Sigmoid colon (tissue), 7 donors: Measurements from ENCODE around the gene CD28. TPM values are rescaled to one million over a fixed set of nuclear protein-coding genes. Genes with fewer than 3 reads are reported as not detected.

Experiments
- DNase-seq: peaks from one replicate; pipeline ENCODE4 v3.0.0-alpha.2; 2019
- H3K27ac ChIP-seq, 4 donors: fragments of 200-600 bp; sonication (generic); one replicate each; pipeline ENCODE4 v1.5.1; 2016 to 2019; ENCODE audit warnings: mild to moderate bottlenecking in 1 of 4
- H3K27me3 ChIP-seq, 3 donors: fragments of 200-600 bp; sonication (generic); one replicate each; pipeline ENCODE4 v1.5.1; 2019; ENCODE audit warnings: mild to moderate bottlenecking in 1 of 3
- H3K36me3 ChIP-seq, 4 donors: fragments of 200-600 bp; sonication (generic); one replicate each; pipeline ENCODE4 v1.5.1; 2016 to 2019
- H3K4me1 ChIP-seq, 4 donors: fragments of 200-600 bp; sonication (generic); one replicate each; pipeline ENCODE4 v1.5.1; 2017 to 2019
- H3K4me3 ChIP-seq, 4 donors: fragments of 200-600 bp; sonication (generic); one replicate each; pipeline ENCODE4 v1.5.1; 2017 to 2019; ENCODE audit warnings: mild to moderate bottlenecking in 2 of 4, moderate library complexity in 1 of 4
- H3K9me3 ChIP-seq, 4 donors: fragments of 200-600 bp in 3 of 4; sonication (generic) in 3 of 4; one replicate each; pipeline versions ENCODE4 v1.5.1 to v1.6.1; 2013 to 2019
- EP300 ChIP-seq, 4 donors: sonication (generic); formaldehyde crosslinking; IDR thresholded peaks; one replicate each; pipeline ENCODE4 v1.6.1; 2017; ENCODE audit warnings: antibody characterized with exemption in 4 of 4
- POLR2A ChIP-seq, 2 donors: fragments of 450-650 bp; IDR thresholded peaks; one replicate each; pipeline ENCODE4 v1.6.1; 2016; ENCODE audit warnings: antibody characterized with exemption in 2 of 2, mild to moderate bottlenecking in 2 of 2, moderate library complexity in 2 of 2
- POLR2AphosphoS5 ChIP-seq, 4 donors: sonication (generic); formaldehyde crosslinking; IDR thresholded peaks; one replicate each; pipeline ENCODE4 v1.6.1; 2017; ENCODE audit warnings: antibody characterized with exemption in 4 of 4
- WGBS, 2 donors: extraction: QIAGEN DNeasy Blood & Tissue Kit; methylation state at CpG; one replicate each; pipeline ENCODE4 v1.1.7; 2013; 5-methylcytosine and 5-hydroxymethylcytosine counted together
- intact Hi-C: fragments of 100-400 bp; cut with DNase I; formaldehyde crosslinking; loops from one replicate; pipeline ENCODE4 v1.15.1; 2023
- polyA plus RNA-seq, 3 donors: library from polyadenylated mRNA; stranded (reverse); fragments of 200-250 nt; gene quantifications; one replicate each; pipeline ENCODE4 v1.2.3, GENCODE V29; 2013
- total RNA-seq, 4 donors: library from RNA; depleted of rRNA; stranded (reverse); fragments of >200 nt; gene quantifications; one replicate each; pipeline ENCODE4 v1.1.0, GENCODE V29; 2016
- TF ChIP-seq, protein P1 (sequence below), 4 experiments: fragments of 450-650 bp in 3 of 4; fragments of 200-600 bp in 1 of 4; IDR thresholded peaks; one replicate each; pipeline ENCODE4 v1.5.1; 2016 to 2019; ENCODE audit warnings: antibody characterized with exemption in 4 of 4, mild to moderate bottlenecking in 3 of 4, moderate library complexity in 2 of 4
- donor health status: healthy with polysubstance abuse.
- donor health status: Bipolar disorder and iron deficiency.
- donor health status: healthy.

CD28 gene
- total and polyA plus RNA-seq, 7 donors: under 0.01 to 6.2 (median 1.1) TPM

DNA sequence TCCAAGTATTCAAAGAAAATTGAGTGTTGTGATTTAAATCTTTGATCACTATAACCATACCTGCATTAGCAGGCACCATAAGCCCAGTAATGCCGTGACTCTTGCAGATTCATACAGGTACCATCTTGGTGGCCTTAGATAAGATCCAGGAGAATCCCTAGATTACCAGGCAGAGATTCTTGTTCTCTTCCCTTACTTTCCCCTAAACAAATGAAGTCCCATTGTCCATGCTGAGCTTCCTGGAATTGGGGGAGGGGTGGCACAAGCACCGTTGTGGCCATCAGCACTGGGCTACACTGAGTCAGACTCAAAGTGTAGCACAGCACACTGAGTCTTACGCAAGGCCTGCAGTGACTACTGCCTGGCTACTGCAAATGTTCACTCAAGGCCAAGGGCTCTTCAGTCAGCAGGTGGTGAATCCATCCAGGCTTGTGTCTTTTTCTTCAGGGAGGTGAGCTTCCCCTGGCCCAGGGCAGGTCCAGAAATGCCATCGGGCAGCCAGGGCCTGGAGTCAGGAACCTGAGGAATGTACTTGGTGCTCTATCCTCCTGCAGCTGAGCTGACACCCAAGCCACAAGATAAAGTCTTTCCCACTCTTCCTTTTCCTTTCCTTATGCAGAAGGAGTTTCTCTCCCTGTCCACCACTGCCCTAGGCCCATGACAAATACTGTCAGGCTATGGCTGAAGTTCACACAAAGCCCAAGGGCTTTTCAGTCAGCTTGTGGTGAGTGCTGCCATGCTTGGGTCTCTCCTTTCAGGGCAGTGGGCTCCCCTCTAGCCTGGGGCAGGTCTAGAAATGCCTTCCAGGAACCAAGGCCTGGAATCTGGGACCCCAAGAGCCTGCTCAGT is 52.6 kb downstream of the CD28 start:
- Histone ChIP-seq H3K9me3 (peaks cover 0 to 7% (median 0%) of the 10 kb centered on the region in 4 donors), H3K36me3 (no peaks in the 10 kb centered on the region), H3K27me3 (no peaks in the 10 kb centered on the region), H3K4me1 (no peaks in the 10 kb centered on the region), H3K27ac (no peak overlapping the region), H3K4me3 (no peak overlapping the region)
- intact Hi-C loops: no loop called here
- TF ChIP-seq EP300 (IDR thresholded peaks at IDR 0.05) (no peak), POLR2A (IDR thresholded peaks at IDR 0.05) (no peak), POLR2AphosphoS5 (IDR thresholded peaks at IDR 0.05) (no peak)
- TF ChIP-seq, protein P1, sequence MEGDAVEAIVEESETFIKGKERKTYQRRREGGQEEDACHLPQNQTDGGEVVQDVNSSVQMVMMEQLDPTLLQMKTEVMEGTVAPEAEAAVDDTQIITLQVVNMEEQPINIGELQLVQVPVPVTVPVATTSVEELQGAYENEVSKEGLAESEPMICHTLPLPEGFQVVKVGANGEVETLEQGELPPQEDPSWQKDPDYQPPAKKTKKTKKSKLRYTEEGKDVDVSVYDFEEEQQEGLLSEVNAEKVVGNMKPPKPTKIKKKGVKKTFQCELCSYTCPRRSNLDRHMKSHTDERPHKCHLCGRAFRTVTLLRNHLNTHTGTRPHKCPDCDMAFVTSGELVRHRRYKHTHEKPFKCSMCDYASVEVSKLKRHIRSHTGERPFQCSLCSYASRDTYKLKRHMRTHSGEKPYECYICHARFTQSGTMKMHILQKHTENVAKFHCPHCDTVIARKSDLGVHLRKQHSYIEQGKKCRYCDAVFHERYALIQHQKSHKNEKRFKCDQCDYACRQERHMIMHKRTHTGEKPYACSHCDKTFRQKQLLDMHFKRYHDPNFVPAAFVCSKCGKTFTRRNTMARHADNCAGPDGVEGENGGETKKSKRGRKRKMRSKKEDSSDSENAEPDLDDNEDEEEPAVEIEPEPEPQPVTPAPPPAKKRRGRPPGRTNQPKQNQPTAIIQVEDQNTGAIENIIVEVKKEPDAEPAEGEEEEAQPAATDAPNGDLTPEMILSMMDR (IDR thresholded peaks at IDR 0.05): no peak
- WGBS, 2 donors: 65 to 88% methylated on average over 4 of the region's 4 CpGs
- DNase-seq: no peak

DNA sequence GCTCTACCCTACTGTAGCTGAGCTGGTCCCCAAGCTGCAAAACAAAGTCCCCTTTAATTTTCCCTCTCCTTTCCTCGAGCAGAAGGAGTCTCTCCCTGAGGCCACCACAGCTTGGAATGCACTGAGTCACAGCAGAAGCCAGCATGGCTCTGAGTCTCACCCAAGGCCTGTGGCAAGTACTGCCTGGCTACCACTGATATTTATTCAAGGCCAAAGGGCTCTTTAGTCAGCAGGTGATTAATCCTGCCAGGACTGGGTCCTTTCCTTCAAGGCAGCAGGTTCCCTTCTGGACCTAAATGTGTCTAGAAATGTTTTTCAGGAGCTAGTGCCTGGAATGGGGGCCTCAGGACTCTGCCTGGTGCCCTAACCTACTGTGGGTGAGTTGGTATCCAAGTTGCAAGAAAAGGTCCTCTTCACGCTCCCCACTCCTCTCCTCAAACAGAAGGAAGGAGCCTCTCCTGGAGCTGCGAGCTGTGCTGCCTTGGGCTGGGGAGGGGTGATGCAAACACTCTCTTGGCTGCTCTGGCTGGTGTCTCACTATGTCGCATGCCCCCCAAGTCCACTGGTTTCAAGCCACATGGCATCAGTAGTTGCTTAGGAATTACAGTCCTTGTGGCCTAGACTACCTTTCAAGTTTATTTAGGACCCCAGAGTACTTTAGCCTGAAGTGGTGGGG is 53.4 kb downstream of the CD28 start:
- Histone ChIP-seq H3K36me3 (no peaks in the 10 kb centered on the region), H3K27me3 (no peaks in the 10 kb centered on the region), H3K9me3 (peaks cover 0 to 7% (median 0%) of the 10 kb centered on the region in 4 donors), H3K27ac (no peak overlapping the region), H3K4me1 (no peaks in the 10 kb centered on the region), H3K4me3 (no peak overlapping the region)
- no peak for DNase-seq
- WGBS, 2 donors: 95% methylated on average over 4 of the region's 4 CpGs
- no peak for TF ChIP-seq EP300 (IDR thresholded peaks at IDR 0.05)
- TF ChIP-seq POLR2A (IDR thresholded peaks at IDR 0.05): no peak
- TF ChIP-seq, protein P1 (IDR thresholded peaks at IDR 0.05): no peak
- no peak for TF ChIP-seq POLR2AphosphoS5 (IDR thresholded peaks at IDR 0.05)
- intact Hi-C loops: no loop called here

DNA sequence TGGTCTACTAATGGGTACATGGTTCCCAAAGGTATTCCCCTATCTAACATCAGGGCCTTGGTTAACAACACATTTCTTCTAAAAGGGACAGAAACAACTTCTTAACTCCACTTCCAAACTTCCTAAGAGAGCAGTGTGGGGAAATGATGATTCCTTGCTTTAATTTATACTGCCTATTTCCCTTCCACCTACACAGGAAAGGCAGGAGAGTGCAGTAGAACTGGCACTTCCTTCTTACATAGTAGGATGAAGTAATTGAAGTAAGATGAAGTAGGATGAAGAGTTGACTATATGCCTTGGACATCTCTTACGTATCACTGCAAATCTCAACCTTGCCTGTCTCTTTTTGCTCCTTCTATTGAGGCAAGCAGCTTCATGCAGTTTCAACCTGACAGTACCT is 54.7 kb downstream of the CD28 start:
- Histone ChIP-seq H3K27me3 (no peaks in the 10 kb centered on the region), H3K9me3 (peaks cover 0 to 4% (median 0%) of the 10 kb centered on the region in 4 donors), H3K4me3 (no peak overlapping the region), H3K4me1 (no peaks in the 10 kb centered on the region), H3K27ac (no peak overlapping the region), H3K36me3 (no peaks in the 10 kb centered on the region)
- intact Hi-C loops: no loop called here
- TF ChIP-seq POLR2A (IDR thresholded peaks at IDR 0.05): no peak
- TF ChIP-seq, protein P1 (IDR thresholded peaks at IDR 0.05): no peak
- TF ChIP-seq POLR2AphosphoS5 (IDR thresholded peaks at IDR 0.05): no peak
- no peak for TF ChIP-seq EP300 (IDR thresholded peaks at IDR 0.05)
- DNase-seq: no peak
- WGBS, 2 donors: 97 to 98% methylated on average over 1 of the region's 1 CpG

DNA sequence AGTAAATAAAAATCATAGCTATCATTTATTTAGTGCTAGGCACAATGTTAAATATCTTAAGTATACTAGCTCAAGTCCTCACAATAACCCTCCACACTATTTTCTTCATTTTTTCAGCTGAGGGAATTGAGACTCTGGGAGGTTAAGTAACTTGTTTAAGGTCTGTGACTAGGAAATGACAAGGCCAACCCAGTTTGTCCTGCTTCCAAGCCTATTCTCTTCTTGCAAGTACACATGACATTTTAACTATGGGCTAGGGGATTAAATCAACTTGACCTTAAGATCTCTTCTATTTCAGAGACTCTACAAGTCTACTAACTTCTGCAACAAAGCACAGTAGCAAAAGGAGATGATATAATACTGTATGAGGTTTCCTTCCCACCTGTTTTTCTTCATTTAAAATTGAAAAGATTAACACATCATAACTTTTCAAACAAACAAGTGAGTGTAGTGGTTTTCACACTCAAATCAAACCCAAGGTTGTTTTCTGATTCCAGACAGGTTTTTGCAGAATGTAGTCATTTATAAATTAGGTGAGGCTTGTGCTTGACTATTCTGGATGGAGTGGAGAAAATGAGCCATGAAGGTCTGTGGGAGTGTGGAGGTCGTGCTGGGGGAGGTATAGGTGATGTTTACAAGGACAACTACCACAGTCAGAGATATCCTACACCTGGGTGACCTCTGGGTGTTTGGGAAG is 57.0 kb downstream of the CD28 start:
- TF ChIP-seq, protein P1 (IDR thresholded peaks at IDR 0.05): no peak
- TF ChIP-seq POLR2AphosphoS5 (IDR thresholded peaks at IDR 0.05) (no peak), POLR2A (IDR thresholded peaks at IDR 0.05) (no peak), EP300 (IDR thresholded peaks at IDR 0.05) (no peak)
- intact Hi-C loops: no loop called here
- no peaks in the 10 kb centered on the region for H3K9me3 ChIP-seq
- no peak overlapping the region for H3K27ac ChIP-seq
- WGBS, 2 donors: 55 to 76% methylated on average over 1 of the region's 1 CpG
- no peaks in the 10 kb centered on the region for H3K27me3 ChIP-seq
- H3K4me3 ChIP-seq: no peak overlapping the region
- DNase-seq: no peak
- H3K4me1 ChIP-seq: no peaks in the 10 kb centered on the region
- H3K36me3 ChIP-seq: no peaks in the 10 kb centered on the region
